ENCODE data around the gene ANTXRL.

GRCh38 chr10:46247808-46248569, 38.8 kb upstream of the ANTXRL start:
- TF ChIP-seq POLR2AphosphoS5 (IDR thresholded peaks at IDR 0.05) (no peak), CTCF (IDR thresholded peaks at IDR 0.05) (no peak)

Measured in transverse colon (tissue), 4 donors.